ENCODE data around the gene ANKRD30B. TPM values are rescaled to one million over a fixed set of nuclear protein-coding genes. Genes with fewer than 3 reads are reported as not detected.
"Not testable (repeated sequence)": the region's sequence is repeated elsewhere in the genome, so short reads cannot be mapped to it uniquely, and the experiment has no call there.

ANKRD30B gene
- total RNA-seq, 2 donors from 2014 or later, result 0.32 TPM; not detected in 1

- H3K27ac ChIP-seq, result no peak overlapping the region
- H3K9ac ChIP-seq (ENCODE audit: low read depth in 2 of 2, low read length in 2 of 2), result no peak overlapping the region
- TF ChIP-seq CTCF (IDR thresholded peaks at IDR 0.05), result no peak
- no peak overlapping the region for H3K4me3 ChIP-seq
- H3K27me3 ChIP-seq, result no peaks in the 10 kb centered on the region
- H3K9me3 ChIP-seq, result no peaks in the 10 kb centered on the region
- intact Hi-C loops (cut with DNase I), result no loop called here
- H3K36me3 ChIP-seq, result no peaks in the 10 kb centered on the region
- no peaks in the 10 kb centered on the region for H3K4me1 ChIP-seq
- no peak for DNase-seq
Measured at GRCh38 chr18:14748496-14748895, 524 bp downstream of the ANKRD30B start.

GRCh38 chr18:14763566-14763965 lies 15.6 kb downstream of the ANKRD30B start:
- H3K36me3 ChIP-seq; H3K4me1 ChIP-seq; DNase-seq; intact Hi-C loops (cut with DNase I); H3K9me3 ChIP-seq; H3K9ac ChIP-seq (ENCODE audit: low read depth in 2 of 2, low read length in 2 of 2); H3K27ac ChIP-seq; H3K4me3 ChIP-seq; H3K27me3 ChIP-seq: not testable (repeated sequence)

DNA sequence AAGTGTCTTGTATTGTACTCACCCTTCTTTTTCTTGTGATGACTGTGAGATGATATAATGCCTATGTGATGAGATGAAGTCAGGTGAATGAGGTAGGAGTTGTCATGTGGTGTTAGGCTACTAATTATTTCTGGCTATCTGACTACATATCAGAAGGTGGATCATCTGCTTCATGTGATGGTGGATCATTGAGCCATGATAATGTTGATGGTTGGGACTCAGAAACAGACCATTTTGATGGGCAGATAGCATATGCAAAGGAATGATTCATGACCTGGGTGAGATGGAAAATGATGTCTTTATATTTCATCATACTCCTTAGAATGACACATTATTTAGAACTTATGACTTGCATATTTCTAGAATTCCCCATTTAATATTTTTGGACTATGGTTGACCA lies 19.5 kb downstream of the ANKRD30B start:
- DNase-seq, result no peak
- Histone ChIP-seq H3K27ac (no peak overlapping the region), H3K9me3 (no peaks in the 10 kb centered on the region), H3K36me3 (no peaks in the 10 kb centered on the region), H3K9ac (ENCODE audit: low read depth in 2 of 2, low read length in 2 of 2) (no peak overlapping the region), H3K27me3 (no peaks in the 10 kb centered on the region), H3K4me1 (no peaks in the 10 kb centered on the region), H3K4me3 (no peak overlapping the region)
- no peak for TF ChIP-seq CTCF (IDR thresholded peaks at IDR 0.05)
- intact Hi-C loops (cut with DNase I), result no loop called here

GRCh38 chr18:14768241-14768640 lies 20.3 kb downstream of the ANKRD30B start:
- H3K9me3 ChIP-seq, result no peaks in the 10 kb centered on the region
- intact Hi-C loops (cut with DNase I), result no loop called here
- H3K36me3 ChIP-seq, result no peaks in the 10 kb centered on the region
- H3K27ac ChIP-seq, result no peak overlapping the region
- TF ChIP-seq CTCF (IDR thresholded peaks at IDR 0.05), result no peak
- no peak overlapping the region for H3K9ac ChIP-seq (ENCODE audit: low read depth in 2 of 2, low read length in 2 of 2)
- no peaks in the 10 kb centered on the region for H3K4me1 ChIP-seq
- no peak overlapping the region for H3K4me3 ChIP-seq
- DNase-seq, result no peak
- no peaks in the 10 kb centered on the region for H3K27me3 ChIP-seq

GRCh38 chr18:14769381-14769780 lies 21.4 kb downstream of the ANKRD30B start:
- Histone ChIP-seq H3K4me1 (no peaks in the 10 kb centered on the region), H3K36me3 (no peaks in the 10 kb centered on the region), H3K27ac (no peak overlapping the region), H3K4me3 (no peak overlapping the region), H3K9ac (ENCODE audit: low read depth in 2 of 2, low read length in 2 of 2) (no peak overlapping the region), H3K9me3 (no peaks in the 10 kb centered on the region), H3K27me3 (no peaks in the 10 kb centered on the region)
- no peak for DNase-seq
- TF ChIP-seq CTCF (IDR thresholded peaks at IDR 0.05), result no peak
- intact Hi-C loops (cut with DNase I), result no loop called here

GRCh38 chr18:14776801-14777200 lies 28.8 kb downstream of the ANKRD30B start:
- Histone ChIP-seq H3K9me3 (no peaks in the 10 kb centered on the region), H3K27ac (no peak overlapping the region), H3K9ac (ENCODE audit: low read depth in 2 of 2, low read length in 2 of 2) (no peak overlapping the region), H3K36me3 (no peaks in the 10 kb centered on the region), H3K4me1 (no peaks in the 10 kb centered on the region), H3K27me3 (no peaks in the 10 kb centered on the region), H3K4me3 (no peak overlapping the region)
- intact Hi-C loops (cut with DNase I), result no loop called here
- DNase-seq, result no peak
- TF ChIP-seq CTCF (IDR thresholded peaks at IDR 0.05), result no peak

All from colonic mucosa (tissue), 4 donors.